ENCODE results near the gene HEXIM1.
A peak's percentile ranks its signal among the peaks of the same experiment; 100 is the strongest.

The HEXIM1 gene

GRCh38 chr17:45136846-45137560, 11.3 kb upstream of the HEXIM1 start:
- H3K79me2 ChIP-seq (ENCODE audit: insufficient read depth, low read depth) = no peaks in the 10 kb centered on the region
- H3K4me2 ChIP-seq = peak overlapping the region; percentile 98; the same call in 1 of the 2 replicates
- H3K9ac ChIP-seq = no peak overlapping the region
- no peak overlapping the region for H3K4me3 ChIP-seq (IDR thresholded peaks at IDR 0.05; ENCODE audit: insufficient read depth, low read depth, low read length)
- no peaks in the 10 kb centered on the region for H4K20me1 ChIP-seq (ENCODE audit: insufficient read depth)
- TF ChIP-seq CTCF (conservative IDR thresholded peaks at IDR 0.05; ENCODE audit: low read depth, low read length) = no peak
- H3K36me3 ChIP-seq (ENCODE audit: insufficient read depth) = no peaks in the 10 kb centered on the region
- no peaks in the 10 kb centered on the region for H3K27me3 ChIP-seq (ENCODE audit: insufficient read depth, low read depth)
- H3K4me1 ChIP-seq (ENCODE audit: low read depth, poor library complexity, severe bottlenecking) = peaks cover 9% of the 10 kb centered on the region
- H2AFZ ChIP-seq (ENCODE audit: low read depth) = no peak overlapping the region
- H3K27ac ChIP-seq = no peak overlapping the region

- Histone ChIP-seq H4K20me1 (ENCODE audit: insufficient read depth) (no peaks in the 10 kb centered on the region), H2AFZ (ENCODE audit: low read depth) (no peak overlapping the region), H3K27ac (no peak overlapping the region), H3K36me3 (ENCODE audit: insufficient read depth) (no peaks in the 10 kb centered on the region), H3K27me3 (ENCODE audit: insufficient read depth, low read depth) (no peaks in the 10 kb centered on the region), H3K9ac (no peak overlapping the region), H3K4me3 (IDR thresholded peaks at IDR 0.05; ENCODE audit: insufficient read depth, low read depth, low read length) (no peak overlapping the region), H3K4me1 (ENCODE audit: low read depth, poor library complexity, severe bottlenecking) (peaks cover 9% of the 10 kb centered on the region), H3K4me2 (no peak overlapping the region), H3K79me2 (ENCODE audit: insufficient read depth, low read depth) (no peaks in the 10 kb centered on the region)
- TF ChIP-seq CTCF (conservative IDR thresholded peaks at IDR 0.05; ENCODE audit: low read depth, low read length) = no peak
Observed at GRCh38 chr17:45137561-45138305, 10.5 kb upstream of the HEXIM1 start.

GRCh38 chr17:45138911-45139532, 9.3 kb upstream of the HEXIM1 start:
- Histone ChIP-seq H3K27me3 (ENCODE audit: insufficient read depth, low read depth) (no peaks in the 10 kb centered on the region), H3K79me2 (ENCODE audit: insufficient read depth, low read depth) (no peaks in the 10 kb centered on the region), H3K4me2 (no peak overlapping the region), H3K4me3 (IDR thresholded peaks at IDR 0.05; ENCODE audit: insufficient read depth, low read depth, low read length) (no peak overlapping the region), H4K20me1 (ENCODE audit: insufficient read depth) (no peaks in the 10 kb centered on the region), H3K27ac (no peak overlapping the region), H3K9ac (no peak overlapping the region), H2AFZ (ENCODE audit: low read depth) (no peak overlapping the region), H3K4me1 (ENCODE audit: low read depth, poor library complexity, severe bottlenecking) (peaks cover 9% of the 10 kb centered on the region), H3K36me3 (ENCODE audit: insufficient read depth) (no peaks in the 10 kb centered on the region)
- no peak for TF ChIP-seq CTCF (conservative IDR thresholded peaks at IDR 0.05; ENCODE audit: low read depth, low read length)

GRCh38 chr17:45139533-45139920, 8.7 kb upstream of the HEXIM1 start:
- Histone ChIP-seq H3K79me2 (ENCODE audit: insufficient read depth, low read depth) (no peaks in the 10 kb centered on the region), H3K36me3 (ENCODE audit: insufficient read depth) (no peaks in the 10 kb centered on the region), H3K27ac (no peak overlapping the region), H3K4me2 (no peak overlapping the region), H3K27me3 (ENCODE audit: insufficient read depth, low read depth) (no peaks in the 10 kb centered on the region), H3K4me3 (IDR thresholded peaks at IDR 0.05; ENCODE audit: insufficient read depth, low read depth, low read length) (no peak overlapping the region), H2AFZ (ENCODE audit: low read depth) (no peak overlapping the region), H3K4me1 (ENCODE audit: low read depth, poor library complexity, severe bottlenecking) (peaks cover 9% of the 10 kb centered on the region), H3K9ac (no peak overlapping the region), H4K20me1 (ENCODE audit: insufficient read depth) (no peaks in the 10 kb centered on the region)
- no peak for TF ChIP-seq CTCF (conservative IDR thresholded peaks at IDR 0.05; ENCODE audit: low read depth, low read length)
